GM21576 (cell line): ENCODE data around the gene ALDH16A1.

Experiments used
- ATAC-seq: cut with Tn5 transposase; IDR thresholded peaks from one replicate; pipeline ENCODE4 v1.9.1; 2021; ENCODE audit warnings: mild to moderate bottlenecking, moderate library complexity; ENCODE audit not compliant: unreplicated experiment

Gene ALDH16A1

DNA sequence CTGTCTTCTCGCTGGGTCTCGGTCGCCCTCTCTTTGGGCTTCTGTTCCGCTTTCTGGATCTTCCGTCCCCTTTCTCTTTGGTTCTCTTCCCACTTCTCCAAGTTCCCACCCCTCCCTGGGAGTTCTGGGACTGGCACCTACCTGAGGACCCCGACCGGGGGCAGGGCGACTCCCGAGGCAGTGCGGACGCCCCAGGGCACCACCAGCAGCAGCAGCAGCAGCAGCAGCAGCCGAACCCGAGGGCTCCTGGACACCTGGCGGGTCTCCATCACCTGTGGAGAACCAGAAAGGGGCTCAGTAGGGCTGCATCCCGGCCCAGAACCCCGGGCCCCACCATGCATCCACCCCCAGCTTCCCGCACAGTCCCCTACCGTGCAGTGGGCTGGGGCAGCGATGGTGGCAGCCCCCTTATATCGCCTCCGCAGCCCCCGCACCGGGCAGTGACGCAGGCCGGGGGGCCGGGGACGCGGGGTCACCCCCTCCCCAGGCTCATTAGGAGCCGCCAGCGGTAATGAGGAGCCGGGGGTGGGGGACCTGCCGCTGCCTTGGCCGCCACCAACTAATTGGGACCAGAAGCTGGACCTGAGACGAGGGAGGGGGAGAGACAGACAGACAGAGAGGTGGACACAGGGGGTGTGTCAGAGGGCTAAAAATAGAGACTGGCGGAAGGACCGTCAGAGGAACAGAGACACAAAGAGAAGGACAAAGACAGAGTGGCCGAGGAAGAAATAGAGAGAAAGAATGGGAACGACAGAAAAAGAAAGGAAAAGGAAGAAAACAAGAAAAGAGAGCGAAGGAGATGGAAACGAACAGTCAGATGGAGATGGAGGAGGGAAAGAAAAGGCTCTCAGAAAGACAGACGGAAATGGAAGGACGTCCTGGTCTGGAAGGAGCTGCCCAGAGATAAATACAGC lies 29.7 kb upstream of the ALDH16A1 start, which contains the start of gene PTH2:
PTH2 (minus strand) TSS at position 371 of the 914 bp plus-strand sequence; CDS start at position 269, 102 bp downstream.
- no peak for ATAC-seq

DNA sequence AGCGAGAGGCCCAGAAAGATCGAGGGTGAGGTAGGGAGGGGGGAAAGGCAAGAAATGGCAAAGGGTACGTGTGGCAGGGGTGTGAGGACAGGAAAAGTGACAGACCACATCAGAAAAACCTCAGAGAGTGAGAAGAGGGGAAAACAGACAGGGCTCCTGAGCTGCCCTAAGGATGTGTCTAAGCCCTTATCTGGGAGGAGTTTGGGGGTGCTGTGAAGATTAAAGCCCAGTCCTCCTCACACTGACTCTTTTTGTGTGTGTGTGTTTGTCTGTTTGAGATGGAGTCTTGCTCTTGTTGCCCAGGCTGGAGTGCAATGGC lies 29.1 kb upstream of the ALDH16A1 start:
- no peak for ATAC-seq

DNA sequence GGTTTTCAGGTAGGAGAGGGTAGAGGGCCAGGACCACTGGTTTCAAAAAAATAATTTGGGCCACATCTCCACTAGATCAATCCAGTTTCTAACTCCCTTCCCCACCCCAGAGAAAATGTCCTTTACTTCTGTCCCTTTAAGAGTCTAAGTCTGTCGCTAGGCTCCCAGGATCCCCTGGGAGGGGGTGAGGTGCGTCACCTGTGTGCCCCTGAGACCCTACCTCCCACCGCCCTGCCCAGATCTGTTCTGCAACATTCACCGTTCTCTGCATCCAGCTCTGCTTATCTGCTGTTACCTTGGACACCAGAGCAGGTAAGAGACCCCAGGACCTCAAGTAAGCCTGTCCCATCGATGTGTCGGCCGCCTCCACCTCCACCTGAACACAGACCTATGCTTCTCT lies 27.8 kb upstream of the ALDH16A1 start, which contains the start of gene GFY:
GFY (plus strand) TSS at position 211 of the 400 bp plus-strand sequence. CDS start 1,043 bp downstream, outside the sequence.
- ATAC-seq = no peak

DNA sequence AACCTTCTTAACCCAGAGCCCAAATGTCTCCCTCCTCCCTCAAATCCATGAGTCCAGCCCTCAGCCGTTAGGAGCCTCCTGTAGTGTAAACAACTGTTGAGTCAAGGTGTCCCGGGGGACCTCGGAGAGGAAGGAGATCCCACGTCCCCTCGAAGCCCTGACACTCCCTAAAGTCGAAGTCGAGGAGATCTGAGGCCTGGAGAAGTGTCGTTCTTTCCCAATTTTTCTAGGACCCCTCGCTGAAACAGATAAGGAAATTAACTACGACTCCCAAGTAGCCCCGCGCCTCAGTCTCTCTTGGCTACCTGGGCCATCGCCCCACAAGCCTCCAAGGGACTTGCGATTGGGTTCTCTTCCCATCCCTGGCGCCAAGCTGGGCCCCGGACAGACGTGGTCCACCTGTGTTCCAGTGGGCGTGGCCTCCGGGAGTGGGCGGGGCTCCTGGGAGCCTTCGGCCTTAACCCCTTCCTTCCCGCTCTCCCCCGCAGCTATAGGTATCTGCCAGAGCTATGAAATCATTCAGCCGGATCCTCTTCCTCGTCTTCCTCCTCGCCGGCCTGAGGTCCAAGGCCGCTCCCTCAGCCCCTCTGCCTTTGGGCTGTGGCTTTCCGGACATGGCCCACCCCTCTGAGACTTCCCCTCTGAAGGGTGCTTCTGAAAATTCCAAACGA lies 27.0 kb upstream of the ALDH16A1 start:
- ATAC-seq = no peak

DNA sequence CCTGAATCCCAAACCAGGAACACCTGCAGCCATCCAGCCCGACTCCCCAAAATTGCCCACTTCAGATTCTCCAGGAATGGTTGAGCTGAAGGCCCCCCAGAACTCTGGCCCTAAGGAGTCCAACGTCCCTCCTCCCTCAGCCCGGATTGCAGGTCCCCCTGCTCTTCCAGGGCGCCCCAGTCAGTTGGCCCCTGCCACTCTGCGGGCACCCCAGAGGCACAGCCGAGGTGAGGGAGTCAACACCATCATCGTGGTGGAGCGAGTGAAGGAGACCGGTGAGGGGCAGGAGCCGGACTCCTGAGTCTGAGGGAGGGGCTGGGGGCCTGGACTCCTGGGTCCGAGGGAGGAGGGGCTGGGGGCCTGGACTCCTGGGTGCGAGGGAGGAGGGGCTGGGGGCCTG lies 25.7 kb upstream of the ALDH16A1 start:
- ATAC-seq = no peak

DNA sequence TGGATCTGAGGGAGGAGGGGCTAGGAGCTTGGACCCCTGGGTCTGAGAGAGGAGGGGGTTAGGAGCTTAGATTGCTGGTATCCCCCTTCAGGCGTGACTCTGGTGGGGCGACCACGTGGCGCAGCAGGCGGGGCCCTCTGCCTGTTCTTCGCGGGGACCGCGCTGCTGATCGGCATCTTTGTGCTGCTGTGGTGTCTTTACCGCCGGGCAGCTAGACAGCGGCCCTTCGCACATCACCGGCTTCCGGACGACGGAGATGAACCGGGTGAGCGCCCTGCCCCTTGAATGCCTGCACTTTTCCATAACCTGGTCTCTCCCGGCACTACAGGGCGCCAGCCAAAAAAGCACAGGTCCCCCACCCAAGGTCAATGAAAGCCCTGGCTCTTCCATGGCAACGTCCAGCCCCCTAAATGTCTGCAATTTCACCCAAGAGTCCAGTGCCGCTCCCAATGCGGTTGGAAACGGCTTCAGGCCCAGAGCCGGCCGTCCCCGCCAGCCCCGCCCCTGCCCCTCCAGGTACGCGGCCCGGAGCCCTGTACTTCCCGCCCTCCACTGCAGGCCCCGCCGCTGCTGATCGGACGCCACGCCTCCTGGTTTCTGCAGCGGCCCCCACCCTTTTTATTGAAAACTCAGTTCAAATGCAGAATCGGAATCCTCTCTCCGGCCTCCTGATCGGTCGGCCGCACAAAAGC lies 25.0 kb upstream of the ALDH16A1 start:
- no peak for ATAC-seq

DNA sequence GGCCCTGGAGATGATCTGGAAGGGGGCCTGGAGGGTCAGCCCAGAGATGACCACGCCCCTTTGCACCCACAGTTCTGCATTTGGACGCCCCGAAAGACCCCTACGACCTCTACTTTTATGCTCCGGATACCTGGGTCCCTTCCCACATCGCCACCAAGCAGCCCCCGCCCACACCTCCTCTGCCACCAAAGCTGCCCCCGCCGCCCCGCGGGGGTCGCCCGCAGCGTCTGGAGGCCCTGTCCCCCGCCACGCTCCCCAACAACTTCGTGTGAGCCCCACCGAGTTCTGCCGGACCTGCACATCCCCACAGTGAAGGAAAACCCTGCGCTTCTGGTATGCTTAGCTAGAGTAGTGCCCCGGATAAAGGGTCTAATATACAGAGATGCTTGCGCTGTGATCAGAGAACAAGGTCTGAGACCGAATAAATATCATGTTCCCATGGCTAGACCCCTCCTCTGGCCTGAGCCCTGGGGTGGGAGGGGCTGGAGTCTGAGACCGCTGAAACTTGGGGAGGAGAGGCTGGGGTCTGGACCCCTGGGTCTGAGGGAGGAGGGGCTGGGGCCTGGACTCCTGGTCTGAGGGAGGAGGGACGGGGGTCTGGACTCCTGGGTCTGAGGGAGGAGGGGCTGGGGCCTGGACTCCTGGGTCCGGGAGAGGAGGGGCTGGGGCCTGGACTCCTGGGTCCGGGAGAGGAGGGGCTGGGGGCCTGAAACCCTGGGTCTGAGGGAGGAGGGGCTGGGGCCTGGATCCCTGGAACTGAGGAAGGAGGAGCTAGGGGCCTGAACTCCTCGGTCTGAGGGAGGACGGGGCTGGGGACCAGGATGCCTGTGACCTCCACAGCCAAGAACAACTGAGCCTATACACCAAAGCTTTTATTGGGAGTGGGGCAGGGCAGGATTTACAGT lies 24.2 kb upstream of the ALDH16A1 start:
- no peak for ATAC-seq

DNA sequence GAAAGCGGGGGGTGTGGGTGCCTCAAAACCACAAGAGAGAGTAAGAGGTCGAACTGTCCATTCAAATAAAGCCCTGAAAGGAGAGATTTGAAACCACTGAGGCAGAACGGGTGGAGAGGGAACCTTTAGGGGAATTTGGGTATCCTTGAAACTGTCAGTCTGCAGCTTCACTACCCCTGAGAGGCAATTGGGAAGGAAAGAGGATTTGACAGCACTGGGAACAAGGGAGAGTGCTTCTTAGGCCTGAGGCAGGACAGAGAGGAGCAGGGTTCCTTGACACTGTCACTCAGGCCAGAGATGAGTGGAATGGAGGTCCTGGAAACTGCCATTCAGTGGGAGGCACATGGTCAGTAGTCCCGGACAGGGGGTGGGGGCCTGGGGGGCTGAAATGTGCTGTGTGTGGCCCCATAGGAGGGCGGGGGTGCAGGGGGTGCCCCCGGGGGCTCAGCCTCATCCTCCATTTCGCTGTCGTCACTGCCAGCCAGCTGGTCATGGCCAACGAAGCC lies 22.8 kb upstream of the ALDH16A1 start:
- ATAC-seq = no peak

DNA sequence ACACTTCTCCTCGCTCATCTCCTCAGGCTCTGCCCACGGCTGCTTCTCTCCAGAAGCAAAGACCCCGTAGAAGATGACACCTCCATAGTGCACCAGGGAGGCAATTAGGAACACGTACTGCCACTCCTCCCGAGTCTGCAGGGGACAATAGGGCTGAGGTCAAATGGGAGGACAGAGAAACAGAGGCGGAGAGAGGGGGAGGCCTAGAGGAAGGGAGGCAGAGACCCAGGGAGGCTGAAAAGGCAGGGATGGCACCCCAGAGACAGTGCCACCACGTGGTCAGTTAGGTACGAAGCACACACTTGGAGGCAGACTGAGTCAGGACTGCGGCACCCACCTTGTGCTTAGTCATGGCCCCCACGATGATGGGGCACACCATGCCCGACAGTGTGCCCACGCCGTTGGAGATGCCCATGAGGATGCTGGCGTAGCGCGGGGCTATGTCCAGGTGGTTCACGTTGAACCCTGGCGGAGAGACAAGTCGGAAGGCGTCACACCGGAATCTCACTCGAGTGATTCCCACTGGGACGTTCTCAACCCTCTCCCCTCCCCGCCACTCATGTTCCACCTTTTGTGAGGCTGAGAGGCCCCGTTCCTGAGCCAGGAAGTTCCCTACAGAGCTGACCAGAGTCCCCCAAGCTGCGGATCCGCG lies 22.2 kb upstream of the ALDH16A1 start:
- no peak for ATAC-seq

DNA sequence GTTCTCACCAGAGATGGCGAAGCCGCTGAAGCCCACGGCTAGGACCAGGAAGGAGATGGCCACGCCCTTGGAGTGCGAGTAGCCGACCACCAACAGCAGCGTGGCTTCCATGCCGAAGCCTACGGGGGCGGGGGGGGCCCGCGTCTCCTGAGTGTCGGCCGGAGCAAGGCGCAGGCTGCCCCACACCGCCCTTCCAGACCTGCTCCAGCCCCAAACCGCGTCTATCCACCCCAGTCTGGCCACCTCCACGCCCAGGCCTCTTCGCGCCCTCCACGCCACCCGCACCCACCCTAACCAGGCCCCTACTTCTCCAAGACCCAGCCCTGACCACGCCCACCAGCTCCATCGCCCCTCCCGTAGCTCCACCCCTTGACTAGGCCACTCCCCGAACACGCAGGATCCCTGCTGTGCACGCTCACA lies 21.7 kb upstream of the ALDH16A1 start:
- ATAC-seq = no peak

DNA sequence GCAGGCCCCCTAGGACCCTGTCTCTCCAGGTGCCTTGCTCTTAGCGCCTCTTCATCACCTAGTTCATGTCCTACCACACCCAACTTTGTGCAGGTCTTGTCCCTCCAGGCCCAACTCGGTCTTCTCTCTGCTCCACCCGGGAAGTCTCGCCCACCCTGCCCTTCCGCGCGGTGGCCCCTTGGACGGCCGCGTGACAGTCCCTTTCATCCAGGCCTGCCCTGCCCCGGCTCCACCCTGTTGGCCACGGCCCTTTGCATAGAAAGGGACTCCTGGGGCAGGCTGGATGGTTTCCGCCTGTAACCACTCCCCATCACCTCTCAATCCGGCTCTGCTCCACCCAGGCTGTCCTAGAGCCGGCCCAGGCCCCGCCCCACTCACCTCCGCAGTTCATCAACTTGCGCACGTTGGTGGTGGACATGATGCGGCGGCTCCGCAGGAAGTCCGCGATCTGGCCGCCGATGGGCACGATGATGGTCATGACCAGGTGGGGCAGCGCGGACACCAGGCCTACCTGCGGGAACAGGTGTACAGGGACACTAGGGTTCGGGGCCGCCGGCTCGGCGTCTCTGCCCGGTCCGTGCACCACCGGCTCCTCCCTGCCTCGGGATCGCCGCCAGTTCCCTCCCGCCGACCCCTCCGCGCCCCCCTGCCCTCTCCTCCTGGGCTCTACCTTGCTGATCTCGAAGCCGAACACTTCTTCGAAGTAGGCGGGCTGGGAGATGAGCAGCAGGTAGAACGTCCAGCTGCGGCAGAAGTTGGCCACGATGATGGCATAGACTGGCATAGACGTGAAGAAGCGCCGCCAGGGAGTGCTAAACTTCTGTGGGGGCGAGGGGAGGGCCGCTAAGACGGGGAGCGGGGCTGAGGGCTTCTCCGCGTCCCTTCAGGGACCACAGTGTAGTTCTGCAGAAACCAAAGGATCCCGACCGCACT lies 20.6 kb upstream of the ALDH16A1 start:
- no peak for ATAC-seq

DNA sequence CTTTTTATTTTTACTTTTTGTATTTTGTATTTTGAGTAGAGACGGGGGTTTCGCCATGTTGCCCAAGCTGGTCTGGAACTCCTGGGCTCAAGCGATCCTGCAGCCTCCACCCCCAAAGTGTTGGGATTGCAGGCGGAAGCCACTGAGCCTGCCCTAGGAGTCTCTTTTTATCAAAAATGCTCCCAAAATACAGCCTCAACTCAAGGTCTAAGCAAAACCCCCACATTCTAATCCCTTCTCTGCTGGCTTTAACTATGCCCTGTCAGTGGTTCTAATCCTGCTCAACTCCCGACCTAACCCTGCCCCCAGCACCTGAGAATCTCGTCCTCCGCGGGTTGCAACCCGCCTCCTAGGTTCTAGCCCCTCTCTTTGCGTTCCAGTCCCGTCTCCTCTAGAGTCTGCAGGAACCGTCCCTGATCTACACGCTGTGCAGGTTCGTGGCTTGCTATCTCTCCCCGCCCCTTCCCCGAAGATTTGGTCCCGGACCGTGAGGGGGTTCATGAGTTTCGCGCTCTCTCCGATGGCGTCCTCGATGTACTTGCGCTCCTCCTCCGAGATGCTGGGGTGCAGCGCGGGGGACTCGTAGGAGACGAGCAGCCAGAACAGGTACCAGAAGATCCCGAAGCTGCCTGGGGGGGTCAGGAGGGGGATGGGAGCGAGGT lies 19.7 kb upstream of the ALDH16A1 start:
- ATAC-seq = no peak

DNA sequence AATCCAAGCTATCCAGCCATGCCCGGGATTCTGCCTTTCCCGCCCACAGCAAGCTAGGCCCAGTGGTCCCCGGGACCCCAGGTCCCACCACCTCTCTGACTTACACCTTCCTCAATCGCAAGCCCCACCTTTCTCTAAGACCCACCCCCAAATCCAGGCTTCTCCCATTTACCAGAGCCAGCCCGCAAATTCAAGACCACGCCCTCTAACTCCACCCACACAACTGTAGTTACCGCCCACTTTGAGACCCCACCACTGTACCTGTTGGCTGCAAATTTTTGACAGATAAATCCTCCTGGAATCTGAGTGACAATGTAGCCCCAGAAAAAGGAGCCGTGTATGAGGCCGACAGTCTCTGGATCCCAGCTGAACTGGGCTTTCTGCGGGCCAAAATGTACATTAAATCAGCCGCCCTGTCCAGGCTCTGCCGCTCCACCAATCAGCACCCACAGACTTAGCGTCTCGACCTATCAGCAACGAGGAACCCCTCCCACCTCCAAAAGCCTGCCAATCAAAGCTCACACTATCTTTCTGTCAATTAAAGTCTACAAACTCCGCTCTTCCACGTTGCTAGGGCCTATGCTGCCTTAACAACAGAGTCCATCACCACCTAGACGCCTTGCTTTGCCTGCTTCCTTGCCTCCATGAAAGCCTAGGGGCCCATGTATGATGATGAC lies 18.0 kb upstream of the ALDH16A1 start:
- no peak for ATAC-seq

DNA sequence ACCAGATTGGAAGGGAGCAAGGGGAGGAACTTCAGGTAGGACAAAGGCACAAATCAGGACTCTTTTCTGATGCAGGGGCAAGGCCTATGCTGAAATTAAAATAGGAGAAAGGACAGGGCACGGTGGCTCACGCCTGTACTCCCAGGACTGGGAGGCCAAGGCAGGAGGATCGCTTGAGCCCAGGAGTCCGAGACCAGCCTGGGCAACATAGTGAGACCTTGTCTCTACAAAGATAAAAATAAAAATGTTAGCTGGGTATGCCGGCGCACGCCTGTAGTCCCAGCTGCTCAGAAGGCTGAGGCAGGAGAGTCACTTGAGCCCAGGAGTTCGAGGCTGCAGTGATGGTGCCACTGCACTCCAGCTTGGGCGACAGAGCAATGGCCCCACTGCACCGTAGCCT lies 17.4 kb upstream of the ALDH16A1 start:
- ATAC-seq = no peak

DNA sequence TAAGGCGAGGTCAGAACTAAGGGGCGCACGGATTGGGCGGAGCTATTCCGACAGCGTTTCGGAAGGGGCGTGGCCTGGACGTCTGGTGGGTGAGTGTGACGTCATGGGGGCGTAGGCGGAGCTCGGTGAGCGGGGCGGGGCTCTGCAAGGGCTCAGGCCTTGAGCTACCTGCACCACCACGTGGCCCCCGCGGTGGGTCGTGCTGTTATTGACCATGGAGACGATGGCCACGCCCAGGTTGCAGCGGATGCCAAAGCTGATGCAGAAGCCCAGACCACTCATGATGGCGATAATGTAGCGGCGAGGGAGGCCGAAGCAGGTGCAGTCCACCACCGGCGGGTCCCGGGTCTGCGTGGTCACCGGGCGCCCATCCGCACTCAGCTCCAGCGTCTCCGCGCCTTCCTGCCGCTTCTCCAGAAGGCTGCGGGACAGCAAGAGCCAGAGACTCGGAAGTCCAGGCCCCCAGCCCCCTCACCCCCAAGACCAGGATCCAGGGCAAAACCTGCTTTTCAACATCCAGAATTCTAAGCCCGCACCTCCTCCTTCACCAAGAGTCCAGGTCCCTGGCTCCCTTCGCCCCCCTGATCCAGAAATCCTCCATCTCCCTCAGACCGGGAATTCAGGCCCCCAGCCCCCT lies 16.5 kb upstream of the ALDH16A1 start:
- ATAC-seq = no peak

DNA sequence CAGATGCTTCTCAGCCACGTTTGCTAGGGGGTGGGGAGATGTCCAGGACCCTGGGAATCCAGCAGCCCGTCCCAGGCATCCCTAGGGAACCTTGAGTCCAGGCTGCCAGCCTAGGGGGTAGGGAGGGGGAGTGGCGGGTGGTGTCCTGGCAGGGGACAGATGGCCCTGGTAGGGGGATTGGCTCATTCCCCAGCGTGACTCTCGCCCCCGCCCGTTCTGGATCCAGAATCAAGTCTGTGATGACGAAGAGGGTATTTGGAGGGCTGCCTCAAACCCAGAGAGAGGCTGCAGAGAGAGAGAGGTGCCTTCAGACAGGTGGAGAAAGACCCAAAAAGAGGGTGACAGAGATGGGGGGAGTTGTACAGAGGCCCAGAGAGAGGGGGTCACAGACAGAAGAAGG lies 15.8 kb upstream of the ALDH16A1 start:
- ATAC-seq = no peak

DNA sequence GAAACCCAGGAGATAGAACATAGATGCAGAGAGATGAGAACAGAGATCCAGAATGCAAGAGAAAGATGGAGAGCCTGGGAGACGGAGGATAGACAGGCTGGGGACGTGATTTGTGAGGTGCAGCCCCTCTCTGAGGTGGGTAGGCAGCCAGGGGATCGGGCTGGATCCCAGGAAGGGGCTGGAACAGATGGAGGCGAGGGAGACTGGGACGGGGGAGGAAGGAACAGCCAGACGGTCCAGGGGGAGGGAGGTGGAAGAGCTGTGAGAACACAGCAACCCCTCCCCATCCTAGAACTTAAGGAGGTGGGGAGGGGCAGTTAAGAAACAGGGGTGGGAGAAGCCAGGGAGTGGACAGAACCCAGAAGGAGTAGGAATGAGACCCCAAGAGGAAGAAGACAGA lies 14.8 kb upstream of the ALDH16A1 start:
- ATAC-seq = no peak
